Measurements from ENCODE around the gene CLIP4.

CLIP4 gene

GRCh38 chr2:29166242-29167039 lies 51.2 kb downstream of the CLIP4 start:
- Histone ChIP-seq H3K4me1 (ENCODE audit: insufficient read depth, poor library complexity, severe bottlenecking) (peaks cover 11% of the 10 kb centered on the region), H3K27ac (ENCODE audit: poor library complexity, severe bottlenecking) (peak overlapping the region; percentile 31)
- TF ChIP-seq CTCF (IDR thresholded peaks at IDR 0.05; ENCODE audit: poor library complexity, severe bottlenecking) = no peak

GRCh38 chr2:29174937-29175336 lies 59.7 kb downstream of the CLIP4 start:
- no peaks in the 10 kb centered on the region for H3K9me3 ChIP-seq (ENCODE audit: severe bottlenecking)

More at GRCh38 chr2:29166242-29167039, 51.2 kb downstream of the CLIP4 start:
- no peak for DNase-seq (ENCODE audit: low spot score)
- Histone ChIP-seq H3K27me3 (ENCODE audit: insufficient read depth, poor library complexity, severe bottlenecking) (no peaks in the 10 kb centered on the region), H3K4me3 (ENCODE audit: severe bottlenecking) (no peak overlapping the region), H3K36me3 (ENCODE audit: low read depth) (peaks cover 60% of the 10 kb centered on the region), H3K9me3 (ENCODE audit: severe bottlenecking) (no peaks in the 10 kb centered on the region)
- ATAC-seq (ENCODE audit: low read depth) = no peak

GRCh38 chr2:29175338-29175737 lies 60.1 kb downstream of the CLIP4 start:
- DNase-seq (ENCODE audit: low spot score) = no peak

More at GRCh38 chr2:29174937-29175336, 59.7 kb downstream of the CLIP4 start:
- Histone ChIP-seq H3K4me3 (ENCODE audit: severe bottlenecking) (no peak overlapping the region), H3K27me3 (ENCODE audit: insufficient read depth, poor library complexity, severe bottlenecking) (no peaks in the 10 kb centered on the region), H3K4me1 (ENCODE audit: insufficient read depth, poor library complexity, severe bottlenecking) (no peaks in the 10 kb centered on the region), H3K36me3 (ENCODE audit: low read depth) (peaks cover 46% of the 10 kb centered on the region), H3K27ac (ENCODE audit: poor library complexity, severe bottlenecking) (no peak overlapping the region)
- ATAC-seq (ENCODE audit: low read depth) = no peak
- no peak for TF ChIP-seq CTCF (IDR thresholded peaks at IDR 0.05; ENCODE audit: poor library complexity, severe bottlenecking)
- no peak for DNase-seq (ENCODE audit: low spot score)

GRCh38 chr2:29182334-29182733 lies 67.1 kb downstream of the CLIP4 start:
- H3K36me3 ChIP-seq (ENCODE audit: low read depth) = peaks cover 49% of the 10 kb centered on the region
- no peaks in the 10 kb centered on the region for H3K4me1 ChIP-seq (ENCODE audit: insufficient read depth, poor library complexity, severe bottlenecking)
- no peak for TF ChIP-seq CTCF (IDR thresholded peaks at IDR 0.05; ENCODE audit: poor library complexity, severe bottlenecking)
- no peak overlapping the region for H3K4me3 ChIP-seq (ENCODE audit: severe bottlenecking)
- no peak for ATAC-seq (ENCODE audit: low read depth)
- no peaks in the 10 kb centered on the region for H3K9me3 ChIP-seq (ENCODE audit: severe bottlenecking)
- H3K27me3 ChIP-seq (ENCODE audit: insufficient read depth, poor library complexity, severe bottlenecking) = no peaks in the 10 kb centered on the region
- no peak overlapping the region for H3K27ac ChIP-seq (ENCODE audit: poor library complexity, severe bottlenecking)
- no peak for DNase-seq (ENCODE audit: low spot score)

More at GRCh38 chr2:29175338-29175737, 60.1 kb downstream of the CLIP4 start:
- Histone ChIP-seq H3K9me3 (ENCODE audit: severe bottlenecking) (no peaks in the 10 kb centered on the region), H3K4me3 (ENCODE audit: severe bottlenecking) (no peak overlapping the region), H3K27ac (ENCODE audit: poor library complexity, severe bottlenecking) (no peak overlapping the region), H3K4me1 (ENCODE audit: insufficient read depth, poor library complexity, severe bottlenecking) (no peaks in the 10 kb centered on the region), H3K27me3 (ENCODE audit: insufficient read depth, poor library complexity, severe bottlenecking) (no peaks in the 10 kb centered on the region), H3K36me3 (ENCODE audit: low read depth) (peaks cover 48% of the 10 kb centered on the region)
- ATAC-seq (ENCODE audit: low read depth) = no peak
- no peak for TF ChIP-seq CTCF (IDR thresholded peaks at IDR 0.05; ENCODE audit: poor library complexity, severe bottlenecking)

- no peaks in the 10 kb centered on the region for H3K9me3 ChIP-seq (ENCODE audit: severe bottlenecking)
- H3K36me3 ChIP-seq (ENCODE audit: low read depth) = peaks cover 49% of the 10 kb centered on the region
- ATAC-seq (ENCODE audit: low read depth) (no peak), DNase-seq (ENCODE audit: low spot score) (no peak)
- no peaks in the 10 kb centered on the region for H3K4me1 ChIP-seq (ENCODE audit: insufficient read depth, poor library complexity, severe bottlenecking)
- no peak overlapping the region for H3K27ac ChIP-seq (ENCODE audit: poor library complexity, severe bottlenecking)
- no peak for TF ChIP-seq CTCF (IDR thresholded peaks at IDR 0.05; ENCODE audit: poor library complexity, severe bottlenecking)
- H3K4me3 ChIP-seq (ENCODE audit: severe bottlenecking) = no peak overlapping the region
- no peaks in the 10 kb centered on the region for H3K27me3 ChIP-seq (ENCODE audit: insufficient read depth, poor library complexity, severe bottlenecking)
These were observed 67.7 kb downstream of the CLIP4 start for GRCh38 chr2:29182920-29183319.
